Parathyroid adenoma (tissue), 2 donors: ENCODE results near the gene DNASE1L3.
A peak's percentile ranks its signal among the peaks of the same experiment; 100 is the strongest.

Experiments used
- H2AFZ ChIP-seq: fragments of 300-600 bp; sonication (generic); one replicate; pipeline ENCODE4 v1.7.0; 2017; ENCODE audit warnings: antibody characterized with exemption, mild to moderate bottlenecking
- H3K27ac ChIP-seq: fragments of 300-600 bp; sonication (generic); one replicate; pipeline ENCODE4 v1.7.0; 2017
- H3K27me3 ChIP-seq: fragments of 300-600 bp; sonication (generic); one replicate; pipeline ENCODE4 v1.7.0; 2017; ENCODE audit warnings: low read length; ENCODE audit not compliant: control insufficient read depth, insufficient read depth
- H3K36me3 ChIP-seq: fragments of 300-600 bp; sonication (generic); one replicate; pipeline ENCODE4 v1.7.0; 2017; ENCODE audit warnings: low read length; ENCODE audit not compliant: control insufficient read depth, insufficient read depth
- H3K4me1 ChIP-seq: fragments of 300-600 bp; sonication (generic); one replicate; pipeline ENCODE4 v1.7.0; 2017; ENCODE audit warnings: control low read depth
- H3K4me2 ChIP-seq: fragments of 300-600 bp; sonication (generic); one replicate; pipeline ENCODE4 v1.7.0; 2017; ENCODE audit warnings: low read length
- H3K4me3 ChIP-seq: fragments of 300-600 bp; sonication (generic); one replicate; pipeline ENCODE4 v1.7.0; 2017; ENCODE audit warnings: low read depth, low read length
- H3K79me2 ChIP-seq: fragments of 300-600 bp; sonication (generic); one replicate; pipeline ENCODE4 v1.7.0; 2017; ENCODE audit warnings: control low read depth
- H3K9ac ChIP-seq: fragments of 300-600 bp; sonication (generic); one replicate; pipeline ENCODE4 v1.7.0; 2017; ENCODE audit warnings: mild to moderate bottlenecking
- H3K9me3 ChIP-seq: fragments of 300-600 bp; sonication (generic); one replicate; pipeline ENCODE4 v1.7.0; 2017; ENCODE audit warnings: low read length; ENCODE audit not compliant: control insufficient read depth
- CTCF ChIP-seq: fragments of 300-600 bp; sonication (generic); IDR thresholded peaks from one replicate; pipeline ENCODE4 v1.7.0; 2017; ENCODE audit warnings: antibody characterized with exemption, mild to moderate bottlenecking
- donor health status: primary hyperparathyroidism.

The DNASE1L3 gene

GRCh38 chr3:58164199-58164879 is 46.4 kb downstream of the DNASE1L3 start:
- Histone ChIP-seq H3K4me3 (no peak overlapping the region), H3K4me1 (peaks cover 18% of the 10 kb centered on the region), H3K9ac (no peak overlapping the region)

GRCh38 chr3:58163234-58163633 is 47.5 kb downstream of the DNASE1L3 start:
- H3K4me3 ChIP-seq: no peak overlapping the region
- H3K4me1 ChIP-seq: peaks cover 18% of the 10 kb centered on the region
- H2AFZ ChIP-seq: no peak overlapping the region
- no peaks in the 10 kb centered on the region for H3K9me3 ChIP-seq
- no peak overlapping the region for H3K9ac ChIP-seq
- no peak overlapping the region for H3K4me2 ChIP-seq
- H3K79me2 ChIP-seq: no peaks in the 10 kb centered on the region
- H3K36me3 ChIP-seq: no peaks in the 10 kb centered on the region
- no peaks in the 10 kb centered on the region for H3K27me3 ChIP-seq
- no peak for TF ChIP-seq CTCF
- no peak overlapping the region for H3K27ac ChIP-seq

More at GRCh38 chr3:58164199-58164879, 46.4 kb downstream of the DNASE1L3 start:
- Histone ChIP-seq H2AFZ (peak overlapping the region; percentile 9), H3K27me3 (no peaks in the 10 kb centered on the region), H3K27ac (peak overlapping the region; percentile 2), H3K9me3 (no peaks in the 10 kb centered on the region), H3K36me3 (no peaks in the 10 kb centered on the region), H3K4me2 (peak overlapping the region; percentile 29), H3K79me2 (no peaks in the 10 kb centered on the region)
- no peak for TF ChIP-seq CTCF

- Histone ChIP-seq H3K27ac (no peak overlapping the region), H3K79me2 (no peaks in the 10 kb centered on the region), H3K9me3 (no peaks in the 10 kb centered on the region), H3K4me1 (peaks cover 18% of the 10 kb centered on the region), H3K4me2 (no peak overlapping the region), H2AFZ (no peak overlapping the region), H3K36me3 (no peaks in the 10 kb centered on the region), H3K4me3 (no peak overlapping the region), H3K27me3 (no peaks in the 10 kb centered on the region), H3K9ac (no peak overlapping the region)
- TF ChIP-seq CTCF: no peak
Observed at GRCh38 chr3:58161435-58162398, 49.1 kb downstream of the DNASE1L3 start.

- no peaks in the 10 kb centered on the region for H3K27me3 ChIP-seq
- H3K4me1 ChIP-seq: peaks cover 18% of the 10 kb centered on the region
- H3K9ac ChIP-seq: no peak overlapping the region
- no peak overlapping the region for H3K4me2 ChIP-seq
- H3K27ac ChIP-seq: no peak overlapping the region
- TF ChIP-seq CTCF: no peak
- no peak overlapping the region for H3K4me3 ChIP-seq
- H3K79me2 ChIP-seq: no peaks in the 10 kb centered on the region
- H3K9me3 ChIP-seq: no peaks in the 10 kb centered on the region
- H3K36me3 ChIP-seq: no peaks in the 10 kb centered on the region
- no peak overlapping the region for H2AFZ ChIP-seq
Observed at GRCh38 chr3:58160399-58160798, 50.4 kb downstream of the DNASE1L3 start.
